DLD1 (cell line): ENCODE results near the gene FTO.

Experiments used
- in situ Hi-C: cut with HindIII; loops from 2 replicates; pipeline ENCODE4 v1.10.0; 2017; ENCODE audit warnings: low sequenced_read_pairs

FTO gene

GRCh38 chr16:54067322-54068065 is 363.5 kb downstream of the FTO start:
- in situ Hi-C loops = no loop called here

- in situ Hi-C loops = no loop called here
These were observed 364.3 kb downstream of the FTO start for GRCh38 chr16:54068212-54068611.

- in situ Hi-C loops = no loop called here
These were observed 365.8 kb downstream of the FTO start for GRCh38 chr16:54069601-54070239.

GRCh38 chr16:54070789-54071343 is 366.9 kb downstream of the FTO start:
- in situ Hi-C loops = no loop called here

- in situ Hi-C loops = no loop called here
These were observed 367.6 kb downstream of the FTO start for GRCh38 chr16:54071514-54071913.

- in situ Hi-C loops = no loop called here
These were observed 368.3 kb downstream of the FTO start for GRCh38 chr16:54072237-54072636.

GRCh38 chr16:54073356-54073755 is 369.4 kb downstream of the FTO start:
- in situ Hi-C loops = no loop called here

GRCh38 chr16:54075446-54075845 is 371.5 kb downstream of the FTO start:
- in situ Hi-C loops = loop anchor here (5.0 kb wide), 1 partner anchor 37 kb away; no protein-coding TSS in a partner anchor

- in situ Hi-C loops = loop anchor here (5.0 kb wide), 1 partner anchor 36 kb away; no protein-coding TSS in a partner anchor
These were observed 372.1 kb downstream of the FTO start for GRCh38 chr16:54076006-54076504.

GRCh38 chr16:54077050-54077821 is 373.3 kb downstream of the FTO start:
- in situ Hi-C loops = loop anchor here (5.0 kb wide), 1 partner anchor 35 kb away; no protein-coding TSS in a partner anchor

GRCh38 chr16:54080524-54081008 is 376.6 kb downstream of the FTO start:
- in situ Hi-C loops = no loop called here

GRCh38 chr16:54086791-54087190 is 382.8 kb downstream of the FTO start:
- in situ Hi-C loops = no loop called here

GRCh38 chr16:54090602-54091001 is 386.6 kb downstream of the FTO start:
- in situ Hi-C loops = no loop called here

GRCh38 chr16:54093281-54093680 is 389.3 kb downstream of the FTO start:
- in situ Hi-C loops = no loop called here

GRCh38 chr16:54094641-54095040 is 390.7 kb downstream of the FTO start:
- in situ Hi-C loops = no loop called here

GRCh38 chr16:54096607-54097006 is 392.7 kb downstream of the FTO start:
- in situ Hi-C loops = no loop called here

- in situ Hi-C loops = no loop called here
These were observed 393.8 kb downstream of the FTO start for GRCh38 chr16:54097774-54098173.

- in situ Hi-C loops = no loop called here
These were observed 394.3 kb downstream of the FTO start for GRCh38 chr16:54098247-54098646.

GRCh38 chr16:54099627-54100026 is 395.7 kb downstream of the FTO start:
- in situ Hi-C loops = no loop called here

GRCh38 chr16:54102888-54103866 is 399.2 kb downstream of the FTO start:
- in situ Hi-C loops = no loop called here
